T-helper 2 cell (primary cell): Measurements from ENCODE around the gene IL17B.

ENCODE experiments used
- DNase-seq, 5 experiments: peaks; one replicate each; pipeline versions ENCODE4 v3.0.0 to v3.0.0-alpha.2; 2012 to 2022

Gene IL17B

DNA sequence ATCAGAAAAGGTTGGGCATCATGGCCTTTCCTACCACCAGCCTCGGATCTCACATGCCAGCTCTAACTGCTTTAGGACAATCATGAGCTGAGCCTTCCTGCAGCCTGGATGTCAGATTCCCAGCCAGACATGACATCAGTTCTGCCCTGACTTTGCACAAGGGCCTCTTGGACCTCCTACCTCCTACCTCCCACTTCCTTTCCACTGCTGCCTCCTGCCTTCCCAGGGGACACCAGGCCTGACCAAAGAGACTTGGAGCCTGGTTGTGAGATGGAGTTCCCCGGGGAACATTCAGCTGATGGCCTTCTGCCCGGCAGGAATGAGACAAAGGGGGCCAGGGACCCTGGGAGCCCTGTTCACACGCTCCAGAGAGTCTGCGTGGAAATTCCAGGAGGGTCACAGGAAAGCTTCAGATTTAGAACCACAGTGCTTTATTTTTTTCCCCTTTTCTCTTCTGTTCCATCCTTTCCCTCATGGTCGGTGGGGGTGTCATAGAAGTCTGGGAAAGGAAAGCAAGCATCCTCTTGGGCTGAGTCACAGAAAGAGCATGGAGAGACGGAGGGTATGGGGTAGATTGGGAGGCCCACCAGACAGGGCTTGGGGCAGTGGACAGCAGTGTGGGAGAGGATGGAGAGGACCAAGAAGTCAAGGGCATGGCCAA is 35.4 kb upstream of the IL17B start:
- no peak for DNase-seq

DNA sequence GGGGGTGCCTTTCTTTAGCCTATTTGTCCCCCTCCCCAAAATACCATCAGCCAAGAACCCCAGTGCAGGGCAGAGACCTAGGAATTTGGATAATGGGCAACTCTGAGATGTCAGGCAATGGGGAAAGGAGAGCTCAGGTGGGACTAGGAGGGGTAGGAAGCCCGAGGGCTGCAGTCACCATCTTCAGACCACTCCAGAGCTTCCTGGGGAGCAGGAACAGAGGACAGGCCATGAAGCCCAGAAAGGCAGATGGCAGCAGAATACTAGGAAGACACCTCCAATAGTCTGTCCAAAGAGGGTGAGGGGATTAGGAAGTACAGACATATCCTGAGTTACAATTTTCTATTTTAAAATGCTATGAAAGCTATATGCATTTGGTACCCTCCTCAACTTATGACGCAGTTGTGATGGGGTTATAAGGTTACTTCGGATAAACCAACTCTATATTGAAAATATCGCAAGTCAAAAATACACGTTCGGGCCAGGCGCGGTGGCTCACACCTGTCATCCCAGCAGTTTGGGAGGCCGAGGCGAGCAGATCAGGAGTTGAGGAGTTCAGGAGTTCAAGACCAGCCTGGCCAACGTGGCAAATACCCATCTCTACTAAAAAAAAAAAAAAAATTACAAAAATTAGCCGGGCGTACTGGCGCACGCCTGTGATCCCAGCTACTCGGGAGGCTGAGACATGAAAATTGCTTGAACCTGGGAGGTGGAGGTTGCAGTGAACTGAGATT is 34.6 kb upstream of the IL17B start:
- DNase-seq: no peak

DNA sequence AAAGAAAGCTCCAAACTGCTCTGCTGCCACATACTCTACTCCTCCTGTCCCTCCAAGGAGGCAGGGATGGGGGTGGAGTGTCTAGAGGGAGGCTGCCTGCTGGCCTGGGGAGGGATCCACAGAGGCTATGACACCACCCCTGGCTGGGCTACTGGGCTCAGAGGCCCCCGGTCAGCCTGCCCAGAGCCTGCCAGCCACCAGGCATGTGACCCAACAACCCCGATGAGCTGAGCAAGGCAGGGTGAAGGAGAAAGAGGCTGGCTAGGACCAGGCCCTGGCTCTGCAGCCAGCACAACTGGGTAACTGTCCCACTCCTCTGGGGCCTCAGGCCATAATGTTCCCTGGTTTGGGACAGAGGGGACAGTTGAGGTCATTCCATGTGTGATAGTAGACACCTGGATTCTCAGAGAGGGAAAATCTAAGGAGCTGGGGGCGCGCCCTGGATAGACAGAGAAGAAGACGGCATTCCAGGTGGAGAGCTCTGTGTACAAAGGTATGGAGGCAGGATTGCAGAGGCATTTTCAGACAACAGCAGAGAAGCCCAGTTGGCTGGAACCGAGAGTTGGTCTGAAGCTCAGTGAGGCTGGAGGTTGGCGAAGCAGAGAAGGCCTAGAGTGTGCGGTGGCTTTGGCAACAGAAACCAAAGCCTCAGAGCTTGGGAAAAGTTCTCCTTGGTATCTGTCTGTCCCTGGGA is 33.8 kb upstream of the IL17B start:
- no peak for DNase-seq

DNA sequence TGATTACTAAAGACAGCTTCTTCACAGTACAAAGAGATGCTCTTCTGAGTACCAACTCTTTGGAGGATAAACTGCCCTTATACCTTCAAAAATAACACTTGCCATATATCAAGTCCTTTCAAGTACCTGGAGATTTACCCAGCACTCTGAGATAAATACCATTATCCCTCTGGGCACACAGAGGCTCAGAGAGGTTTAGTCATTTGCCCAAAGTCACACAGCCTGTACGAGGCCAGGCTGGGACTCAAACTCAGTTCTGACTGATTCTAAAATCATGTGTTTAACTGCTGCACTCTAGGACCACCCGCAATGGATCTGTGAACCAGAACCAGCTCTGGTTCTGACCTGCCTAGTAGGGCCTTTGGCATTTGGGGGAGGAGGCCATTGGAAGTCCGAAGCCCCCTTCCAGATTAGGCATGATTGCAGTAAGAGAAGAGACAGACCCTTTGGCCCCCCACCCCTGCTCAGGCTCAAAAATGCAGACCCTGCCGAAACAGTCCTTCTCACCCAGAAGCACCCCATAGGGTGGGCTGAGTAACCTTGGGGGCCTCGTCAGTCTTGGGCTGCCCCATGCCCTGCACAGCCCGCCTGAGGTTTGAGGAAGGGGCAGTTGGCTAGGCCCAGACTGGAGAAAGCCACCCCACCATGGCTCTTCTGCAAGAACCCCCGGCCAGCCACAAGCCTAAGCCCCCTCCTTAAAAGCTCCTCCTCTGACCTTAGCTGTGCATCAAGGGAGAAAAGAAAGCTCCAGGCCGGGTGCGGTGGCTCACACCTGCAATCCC is 32.8 kb upstream of the IL17B start:
- DNase-seq: no peak

DNA sequence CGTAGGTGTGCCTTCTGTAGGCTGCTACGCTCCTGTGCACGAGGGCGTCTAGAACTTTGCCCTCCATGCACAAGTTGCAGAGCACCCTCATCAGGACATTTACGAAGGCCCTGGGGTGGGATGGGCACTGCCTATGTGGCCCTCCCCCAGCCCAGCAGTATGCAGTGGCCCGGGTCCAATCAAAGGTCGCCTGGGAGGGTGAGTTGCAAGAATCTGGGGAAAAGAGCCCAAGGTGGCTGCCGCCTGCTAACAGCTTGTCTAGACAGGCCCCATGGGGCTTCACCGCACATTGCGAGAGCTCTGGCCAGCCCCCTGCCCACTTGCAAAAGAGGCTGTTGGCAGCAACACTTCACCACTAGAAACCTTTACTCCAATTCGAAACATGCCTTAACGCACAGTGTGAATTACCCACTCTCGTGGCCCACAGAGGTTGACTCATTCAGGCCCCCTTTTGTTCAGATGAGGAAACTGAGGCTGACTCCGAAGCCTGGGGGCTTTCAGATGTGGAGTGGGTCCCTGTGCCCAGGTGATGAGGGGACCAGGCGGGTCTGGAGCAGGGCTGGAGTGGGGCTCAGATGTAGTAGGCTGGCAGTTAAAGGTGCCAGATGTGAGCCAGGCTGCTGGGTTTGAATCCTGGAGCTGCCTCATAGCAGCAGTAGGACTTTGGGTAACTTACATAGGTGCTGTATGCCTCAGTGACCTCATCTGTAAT is 31.8 kb upstream of the IL17B start:
- no peak for DNase-seq

DNA sequence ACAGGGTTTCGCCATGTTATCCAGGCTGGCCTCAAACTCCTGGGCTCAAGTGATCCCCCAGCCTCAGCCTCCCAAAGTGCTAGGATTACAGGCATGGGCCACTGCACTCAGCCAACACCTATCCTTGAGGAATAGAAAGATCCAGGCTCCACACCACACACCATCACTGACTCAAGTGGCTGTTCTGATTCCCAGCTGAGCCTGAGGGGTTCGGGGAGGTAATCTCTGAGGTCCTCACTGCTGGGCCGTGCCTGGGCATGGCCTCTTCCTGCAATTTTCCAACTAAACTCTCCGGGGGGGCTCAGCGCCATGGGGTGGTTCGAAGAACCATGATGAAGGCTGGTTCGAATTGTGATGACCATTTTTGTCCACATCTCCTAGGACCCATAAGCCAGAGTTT is 31.0 kb upstream of the IL17B start:
- DNase-seq: no peak

DNA sequence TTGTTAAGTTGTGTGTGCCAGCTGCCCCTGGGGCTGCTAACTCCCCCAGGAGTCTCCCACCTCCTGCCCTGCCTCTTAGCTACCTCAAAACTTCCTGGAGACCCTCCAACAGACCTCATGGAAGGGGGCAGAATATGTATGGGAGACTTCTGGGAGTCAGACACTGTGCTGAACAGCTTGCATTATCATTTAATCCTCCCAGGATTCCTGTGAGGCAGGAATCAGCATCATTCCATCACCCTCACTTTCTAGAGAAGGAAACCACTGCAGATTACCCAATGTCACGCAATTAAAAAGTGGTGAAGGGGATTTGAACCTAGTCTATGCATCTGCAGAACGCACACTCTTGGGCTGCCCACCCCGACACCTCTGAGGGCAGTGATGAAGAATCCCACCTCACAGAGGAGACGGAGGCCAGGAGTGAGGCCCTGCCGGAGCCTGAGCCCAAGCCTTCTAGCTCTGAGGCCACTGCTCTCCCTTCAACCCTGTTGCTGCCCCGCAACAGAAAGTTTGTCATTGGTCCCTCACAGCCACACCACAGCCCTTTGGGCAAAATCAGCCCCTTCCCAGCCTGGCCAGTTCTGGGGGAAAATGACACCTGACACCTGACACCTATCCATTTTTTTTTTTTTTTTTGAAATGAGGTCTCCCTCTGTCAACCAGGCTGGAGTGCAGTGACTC is 30.3 kb upstream of the IL17B start:
- DNase-seq: no peak

DNA sequence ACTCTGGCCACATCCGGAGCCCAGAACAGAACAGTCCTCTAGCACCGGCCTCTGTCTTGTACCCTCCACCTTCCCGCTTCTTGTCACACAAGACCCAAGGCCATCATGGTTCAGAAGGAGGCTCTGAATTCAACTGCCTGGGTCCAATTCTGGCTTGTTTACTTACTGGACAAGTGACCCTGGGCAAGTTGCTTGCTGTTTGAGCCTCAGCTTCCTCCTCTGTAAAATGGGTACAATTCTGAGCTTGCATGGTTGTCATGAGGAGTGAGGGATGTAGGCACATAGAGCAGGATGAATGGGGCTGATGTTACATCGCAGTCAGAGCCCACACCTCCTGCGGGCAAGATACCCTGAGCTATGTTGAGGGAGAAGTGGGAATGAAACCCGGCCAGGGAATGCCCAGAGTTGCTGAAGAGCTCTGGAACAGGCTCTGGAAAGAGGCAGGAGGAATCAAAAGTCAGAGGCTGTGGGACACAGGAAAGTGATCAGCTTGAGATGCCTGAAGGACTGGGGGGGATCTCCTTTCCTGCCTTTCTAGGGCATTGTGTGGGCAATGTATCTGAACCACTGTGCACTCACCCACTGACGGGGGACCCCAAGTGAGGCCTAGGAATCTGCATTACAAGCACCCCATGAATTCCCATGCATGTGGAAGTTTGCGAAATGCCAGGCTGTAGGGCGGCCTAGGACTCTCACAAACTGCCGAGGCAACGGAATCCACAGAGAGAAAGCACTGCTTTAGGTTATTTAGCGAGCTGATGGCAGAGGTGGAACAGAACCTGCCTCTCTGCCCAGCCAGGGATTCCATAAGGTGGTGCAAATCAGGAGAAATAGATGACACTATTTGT is 29.4 kb upstream of the IL17B start:
- no peak for DNase-seq

DNA sequence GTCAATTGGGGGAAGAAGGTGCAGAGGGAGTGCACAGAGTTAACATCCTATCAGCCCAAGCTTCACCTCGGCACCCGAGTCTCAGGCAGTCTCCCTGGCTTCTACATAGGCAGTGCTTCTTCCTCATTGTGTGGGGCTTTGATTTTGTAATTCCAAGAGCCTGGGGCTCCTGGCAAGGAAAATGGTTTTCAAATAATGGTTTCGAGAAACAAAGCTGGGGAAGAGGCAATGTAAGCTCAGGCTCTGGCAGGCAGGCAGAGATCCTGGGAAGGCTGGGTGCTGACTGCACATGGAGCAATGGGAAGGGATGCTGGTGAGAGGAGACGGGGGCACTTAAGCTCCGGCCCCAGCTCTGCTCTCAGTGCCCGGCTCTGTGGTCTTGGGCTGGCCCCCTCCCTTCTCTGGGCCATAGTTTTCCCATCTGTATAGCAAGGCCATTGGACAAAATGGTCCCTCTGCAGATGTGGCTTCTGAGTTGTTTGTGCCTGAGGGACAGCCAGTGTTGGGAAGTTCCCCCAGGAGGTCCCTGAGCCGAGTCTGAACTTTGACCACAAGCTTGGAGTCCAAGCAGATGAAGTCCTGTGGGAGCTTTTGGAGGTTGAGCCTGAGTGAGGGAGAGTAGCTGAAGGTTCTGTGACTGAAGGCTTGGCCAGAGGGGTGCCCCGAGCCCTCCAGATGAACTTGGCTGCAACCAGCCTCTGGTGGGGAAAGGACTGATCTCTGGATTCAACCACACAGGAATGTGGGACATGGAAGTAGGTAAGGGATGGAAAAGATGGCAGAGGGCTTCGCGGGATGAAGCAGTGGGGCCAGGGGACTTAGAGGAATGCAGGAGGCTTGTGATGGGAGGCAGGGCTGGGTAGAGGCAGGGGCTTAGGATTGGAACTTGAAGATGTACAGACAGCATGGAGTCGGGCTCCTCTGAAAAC is 28.5 kb upstream of the IL17B start:
- no peak for DNase-seq

DNA sequence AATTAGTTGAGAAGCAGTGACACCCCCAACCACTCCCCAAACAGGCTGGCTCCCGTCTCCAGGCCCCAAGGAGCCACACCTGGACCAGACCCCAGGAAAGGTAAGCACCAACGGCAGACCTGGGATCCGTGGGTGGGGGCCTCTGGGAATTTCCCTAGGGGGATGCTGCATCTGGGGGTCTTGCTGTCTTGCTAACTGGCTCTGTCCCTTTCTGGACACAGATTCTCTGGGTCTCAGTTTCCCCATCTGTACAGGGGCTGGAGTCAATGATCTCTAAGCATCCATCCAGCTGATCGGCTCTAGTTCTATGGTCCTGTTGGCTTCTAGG is 27.9 kb upstream of the IL17B start:
- no peak for DNase-seq

DNA sequence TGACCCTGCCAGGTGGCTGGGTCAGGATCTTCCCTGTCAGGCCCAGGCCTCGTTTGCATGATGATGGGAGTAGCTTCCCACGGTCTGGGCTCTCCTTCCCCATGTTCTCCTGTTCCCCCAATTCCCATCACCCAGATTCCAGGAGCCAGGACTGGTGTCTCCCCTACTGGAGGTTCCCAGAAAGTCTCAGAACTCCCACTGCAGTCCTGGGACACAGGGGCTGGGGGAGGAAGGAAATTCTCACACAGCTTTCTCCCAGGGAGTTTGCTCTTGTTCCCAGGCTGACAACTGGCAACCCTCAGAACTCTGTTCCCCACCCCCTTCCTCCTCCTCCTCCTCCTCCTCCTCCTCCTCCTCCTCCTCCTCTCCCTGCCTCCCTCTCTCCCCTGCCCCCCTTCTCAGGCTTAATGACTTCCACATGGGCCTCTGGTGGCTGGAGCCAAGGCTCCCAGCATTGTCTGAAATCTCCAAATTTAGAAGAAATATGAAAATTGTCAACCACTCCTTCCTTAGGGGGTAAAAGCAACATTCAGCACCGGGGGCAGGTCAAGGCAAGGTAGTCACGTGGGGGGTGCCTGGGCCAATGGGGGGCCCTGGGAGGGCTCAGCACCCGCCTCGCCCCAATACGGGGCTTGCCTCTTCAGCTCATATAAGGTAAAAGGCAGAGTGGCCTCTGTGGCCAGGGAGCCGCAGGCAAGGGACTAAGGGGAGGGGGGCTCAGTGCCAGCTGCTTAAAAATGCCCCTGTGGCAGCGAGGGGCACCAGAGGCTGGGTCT is 27.3 kb upstream of the IL17B start:
- DNase-seq: no peak

DNA sequence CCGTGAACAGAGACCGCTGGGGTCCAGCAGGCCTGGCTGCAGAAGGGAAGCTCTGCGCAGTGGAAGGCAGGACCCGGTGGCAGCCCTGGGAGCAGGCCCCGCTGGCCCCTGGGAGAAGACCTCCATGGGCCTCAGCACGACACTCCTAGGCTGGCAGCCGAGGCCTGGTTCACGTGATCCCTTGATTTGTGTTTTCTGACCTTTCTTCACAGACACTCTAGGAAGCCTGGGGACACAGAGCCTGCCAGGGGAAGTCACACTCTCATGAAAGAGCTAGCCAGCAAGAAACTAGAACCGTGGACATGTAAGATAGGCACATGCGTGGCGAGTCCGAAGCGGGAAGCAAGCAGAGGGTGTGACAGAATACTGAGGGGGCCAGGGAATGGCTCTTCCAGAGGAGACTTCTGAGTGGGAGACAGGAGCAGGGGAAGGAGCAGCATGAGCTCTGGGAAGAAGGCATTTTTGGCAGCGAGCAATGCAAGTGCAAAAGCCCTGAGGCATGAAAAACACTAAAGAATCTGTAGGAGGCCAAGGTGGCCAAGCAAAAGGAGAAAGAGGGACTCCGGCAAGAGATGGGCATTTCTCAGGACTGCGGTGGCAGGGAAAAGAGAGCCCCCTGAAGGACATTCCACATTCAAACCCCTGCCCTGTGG is 26.6 kb upstream of the IL17B start:
- DNase-seq: no peak

DNA sequence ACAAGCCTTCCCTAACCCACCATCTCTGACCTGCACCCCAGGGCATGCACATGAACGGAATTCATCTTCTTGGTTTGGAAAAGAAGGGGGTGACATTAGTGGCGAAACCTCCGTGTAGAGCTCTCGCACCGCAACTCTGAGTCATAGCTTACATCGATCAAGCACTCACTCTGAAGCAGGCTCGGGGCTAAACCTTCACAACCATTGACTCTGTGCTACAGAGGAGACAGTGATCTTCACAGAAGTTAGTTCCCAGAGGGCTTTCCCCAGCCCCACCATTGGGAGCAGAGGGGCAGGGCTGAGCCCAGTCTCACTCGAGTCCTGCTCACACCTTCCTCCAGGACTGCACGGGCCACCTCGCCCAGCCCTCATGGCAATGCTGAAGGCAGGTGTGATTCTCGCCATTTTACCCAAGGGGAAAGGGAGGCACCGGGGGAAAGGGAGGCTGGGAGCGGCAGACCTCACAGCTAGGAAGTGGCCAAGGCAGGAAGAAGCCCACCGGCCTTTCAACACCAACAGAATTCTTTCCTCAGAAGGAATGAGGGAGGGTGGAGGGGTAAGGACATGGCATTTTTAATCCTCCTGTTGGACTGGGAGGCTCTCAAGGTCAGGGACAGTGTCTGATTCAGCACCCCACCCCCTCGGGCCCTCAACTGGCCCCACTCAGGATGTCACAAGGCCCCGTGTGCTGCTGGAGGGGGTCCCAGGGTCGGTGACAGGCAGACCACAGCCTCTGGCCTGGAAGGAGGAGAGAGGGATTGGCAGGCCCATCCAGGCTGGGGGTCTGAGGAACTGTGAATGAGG is 25.9 kb upstream of the IL17B start:
- DNase-seq: no peak

DNA sequence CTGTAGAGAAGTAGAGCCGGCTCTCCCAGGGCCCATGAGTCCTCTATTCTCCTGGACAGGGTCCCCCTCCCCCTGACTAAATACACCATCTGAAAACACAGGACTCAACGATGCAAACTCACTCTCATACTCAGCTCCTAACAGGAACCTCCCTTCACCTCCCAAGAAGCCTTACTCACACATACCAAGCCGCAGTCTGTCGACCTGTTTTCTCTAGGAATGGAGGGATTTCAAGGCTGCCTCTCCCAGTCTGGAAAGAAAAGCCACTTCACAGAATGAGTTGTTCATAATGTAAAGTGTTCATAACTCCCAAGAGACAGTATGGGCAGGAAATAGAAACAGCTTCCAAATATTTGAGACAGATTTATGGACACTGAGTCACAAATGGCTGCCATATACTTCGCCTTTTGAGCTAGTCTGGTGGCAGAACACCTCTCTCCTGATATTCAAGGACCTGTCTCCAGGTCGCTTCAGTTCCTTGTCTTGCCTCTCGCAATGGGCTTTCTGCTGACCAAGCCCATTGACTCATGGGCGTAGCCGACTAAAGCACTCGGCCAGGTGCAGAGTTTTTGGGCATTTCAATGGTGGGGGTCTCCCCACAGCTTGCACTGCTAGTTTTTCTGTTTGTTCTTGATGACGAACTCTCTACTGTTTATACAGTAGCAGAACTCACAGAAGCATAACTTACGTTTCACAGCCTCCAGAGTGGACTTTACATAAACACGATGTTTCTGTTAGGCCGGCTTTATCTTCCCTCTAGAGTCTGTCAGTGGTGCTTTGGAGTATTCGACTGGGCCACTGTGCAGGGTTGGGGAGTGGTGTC is 25.0 kb upstream of the IL17B start:
- no peak for DNase-seq

DNA sequence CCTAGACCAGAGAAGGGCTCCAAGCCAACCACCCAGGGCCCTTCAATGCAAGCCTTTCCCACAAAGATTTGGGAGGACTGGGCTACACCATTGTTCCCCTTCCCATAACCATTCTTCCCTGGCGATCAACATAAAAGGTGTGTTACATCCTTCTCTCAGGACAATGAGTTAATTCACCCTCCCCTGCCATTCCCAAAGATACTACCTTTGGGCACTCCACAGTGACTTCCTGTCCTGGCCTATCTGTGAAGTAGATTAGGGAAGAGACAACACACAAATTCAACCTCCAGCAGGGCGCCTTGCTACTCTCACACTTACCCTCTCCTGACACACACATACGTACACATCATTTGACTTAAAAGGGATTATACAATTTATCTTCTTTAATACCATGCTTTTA is 23.2 kb upstream of the IL17B start:
- no peak for DNase-seq

DNA sequence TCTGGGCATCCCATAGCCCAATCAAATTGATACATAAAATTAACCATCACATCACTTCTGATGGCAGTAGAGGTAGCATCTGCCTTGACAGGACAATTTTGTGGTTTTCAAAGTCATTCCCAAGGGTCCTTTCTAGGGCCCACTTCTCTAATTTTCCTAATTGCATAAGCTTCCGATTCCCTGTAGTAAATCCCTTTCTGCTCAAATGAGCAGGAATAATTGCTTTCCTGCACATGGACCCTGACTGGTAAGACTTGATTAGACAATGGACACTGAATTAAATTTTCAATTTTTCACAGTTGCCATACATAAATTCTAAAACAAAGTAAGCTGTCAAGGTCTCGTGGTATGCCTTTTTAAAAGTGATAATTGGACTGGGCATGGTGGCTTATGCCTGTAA is 22.0 kb upstream of the IL17B start:
- DNase-seq: no peak

DNA sequence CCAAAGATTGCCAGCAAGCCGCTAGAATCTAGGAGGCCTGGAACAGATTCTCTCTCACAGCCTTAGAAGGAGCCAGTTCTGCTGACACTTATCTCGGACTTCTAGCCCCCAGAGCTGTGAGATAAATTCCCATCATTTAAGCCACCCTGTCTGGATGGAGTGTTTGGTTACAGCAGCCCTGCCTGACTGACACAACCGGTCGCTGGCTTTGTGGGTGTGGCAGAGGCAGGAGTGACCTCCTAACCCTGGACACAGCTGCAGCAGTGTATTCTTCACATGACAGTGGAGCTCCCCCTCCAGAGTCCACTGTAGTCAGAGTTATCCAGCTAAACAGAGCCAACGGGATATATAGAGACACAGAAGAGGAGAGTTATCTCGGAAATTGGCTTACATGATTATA is 21.2 kb upstream of the IL17B start:
- DNase-seq: no peak
